T-helper 9 cell (primary cell): ENCODE measurements around the gene CRYGC.
"Not testable (repeated sequence)": the region's sequence is repeated elsewhere in the genome, so short reads cannot be mapped to it uniquely, and the experiment has no call there.

Experiments
- DNase-seq: peaks from one replicate; pipeline ENCODE4 v3.0.0-alpha.2; 2020

The CRYGC gene

GRCh38 chr2:208135794-208136715, 6.4 kb upstream of the CRYGC start:
- DNase-seq, result no peak

GRCh38 chr2:208134928-208135586, 5.4 kb upstream of the CRYGC start:
- no peak for DNase-seq

GRCh38 chr2:208130712-208131110, 1.1 kb upstream of the CRYGC start:
- no peak for DNase-seq

- DNase-seq, result no peak
Observed at GRCh38 chr2:208128136-208128535, 1.5 kb downstream of the CRYGC start.

GRCh38 chr2:208127090-208127489, 2.5 kb downstream of the CRYGC start:
- no peak for DNase-seq

GRCh38 chr2:208125251-208125650, 4.4 kb downstream of the CRYGC start:
- no peak for DNase-seq

GRCh38 chr2:208124013-208124715, 5.5 kb downstream of the CRYGC start, which contains the start of gene CRYGD:
Gene CRYGD (minus strand): TSS chr2:208124524. CDS start chr2:208124473, 51 bp downstream.
- not testable (repeated sequence) for DNase-seq

GRCh38 chr2:208122248-208122647, 7.4 kb downstream of the CRYGC start:
- no peak for DNase-seq

- DNase-seq, result no peak
Observed at GRCh38 chr2:208118918-208119317, 10.7 kb downstream of the CRYGC start.

GRCh38 chr2:208117390-208117789, 12.2 kb downstream of the CRYGC start:
- DNase-seq, result not testable (repeated sequence)

GRCh38 chr2:208112969-208113368, 16.7 kb downstream of the CRYGC start:
- no peak for DNase-seq

- DNase-seq, result not testable (repeated sequence)
Observed at GRCh38 chr2:208112273-208112745, 17.3 kb downstream of the CRYGC start.

GRCh38 chr2:208103616-208104015, 26.0 kb downstream of the CRYGC start:
- no peak for DNase-seq

GRCh38 chr2:208101716-208102631, 27.7 kb downstream of the CRYGC start:
- no peak for DNase-seq

GRCh38 chr2:208099682-208100470, 29.8 kb downstream of the CRYGC start:
- no peak for DNase-seq

GRCh38 chr2:208098701-208099100, 30.9 kb downstream of the CRYGC start:
- not testable (repeated sequence) for DNase-seq

GRCh38 chr2:208098267-208098666, 31.4 kb downstream of the CRYGC start:
- no peak for DNase-seq

GRCh38 chr2:208097801-208098200, 31.8 kb downstream of the CRYGC start:
- DNase-seq, result no peak

- DNase-seq, result no peak
Observed at GRCh38 chr2:208097313-208097712, 32.3 kb downstream of the CRYGC start.

GRCh38 chr2:208096080-208096479, 33.5 kb downstream of the CRYGC start:
- DNase-seq, result no peak

- DNase-seq, result no peak
Observed at GRCh38 chr2:208093128-208093527, 36.5 kb downstream of the CRYGC start.
